ENCODE results near the gene ETFB. TPM values are rescaled to one million over a fixed set of nuclear protein-coding genes. Genes with fewer than 3 reads are reported as not detected.

The ETFB gene
- total RNA-seq, 1 experiment from 2014 or later, result 204 TPM

DNA sequence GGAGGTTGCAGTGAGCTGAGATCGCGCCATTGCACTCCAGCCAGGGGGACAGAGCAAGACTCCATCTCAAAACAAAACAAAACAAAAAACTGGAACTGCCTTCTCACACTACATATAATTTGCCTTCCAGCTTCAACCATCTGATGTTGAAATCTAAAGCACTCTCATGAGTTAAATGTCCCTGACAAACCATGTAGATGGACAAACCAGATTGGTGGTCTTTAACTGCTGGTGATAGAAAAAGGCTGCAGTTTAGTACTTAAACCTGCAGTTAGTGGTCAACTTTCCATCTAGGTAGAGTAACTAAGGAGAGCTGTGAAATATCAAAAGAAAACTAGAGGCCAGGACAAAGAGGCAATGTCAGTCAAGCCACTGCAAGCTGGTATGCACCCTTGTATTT lies 30.0 kb upstream of the ETFB start:
- intact Hi-C loops (cut with micrococcal nuclease; ENCODE audit: unreplicated experiment), result no loop called here
- DNase-seq, result no peak
- BruUV-seq (replicated peaks), result no TSS peak
- Histone ChIP-seq H4K20me1 (ENCODE audit: insufficient read depth) (no peaks in the 10 kb centered on the region), H3K4me1 (replicated peaks; ENCODE audit: insufficient read depth) (peaks cover 10% of the 10 kb centered on the region), H3K36me3 (ENCODE audit: low read depth) (no peaks in the 10 kb centered on the region), H3K79me2 (ENCODE audit: low read depth) (peaks cover 7% of the 10 kb centered on the region; the same call in 1 of the 2 replicates), H3F3A (ENCODE audit: insufficient read depth, low read depth) (peaks cover 5% of the 10 kb centered on the region), H3K27me3 (ENCODE audit: insufficient read depth, low read depth) (no peaks in the 10 kb centered on the region), H3K27ac (no peak overlapping the region), H3K9me3 (ENCODE audit: insufficient read depth, low read depth) (no peaks in the 10 kb centered on the region), H3K9me2 (ENCODE audit: insufficient read depth) (no peaks in the 10 kb centered on the region), H3K4me3 (no peak overlapping the region), H3K4me2 (no peak overlapping the region), H2AFZ (no peak overlapping the region)
- ChIA-PET POLR2A (ENCODE audit: unreplicated experiment) (no interaction called here), CTCF (no interaction called here)
- TF ChIP-seq EZH2 (IDR thresholded peaks at IDR 0.05; ENCODE audit: low read depth) (no peak), CTCF (conservative IDR thresholded peaks at IDR 0.05) (no peak)

DNA sequence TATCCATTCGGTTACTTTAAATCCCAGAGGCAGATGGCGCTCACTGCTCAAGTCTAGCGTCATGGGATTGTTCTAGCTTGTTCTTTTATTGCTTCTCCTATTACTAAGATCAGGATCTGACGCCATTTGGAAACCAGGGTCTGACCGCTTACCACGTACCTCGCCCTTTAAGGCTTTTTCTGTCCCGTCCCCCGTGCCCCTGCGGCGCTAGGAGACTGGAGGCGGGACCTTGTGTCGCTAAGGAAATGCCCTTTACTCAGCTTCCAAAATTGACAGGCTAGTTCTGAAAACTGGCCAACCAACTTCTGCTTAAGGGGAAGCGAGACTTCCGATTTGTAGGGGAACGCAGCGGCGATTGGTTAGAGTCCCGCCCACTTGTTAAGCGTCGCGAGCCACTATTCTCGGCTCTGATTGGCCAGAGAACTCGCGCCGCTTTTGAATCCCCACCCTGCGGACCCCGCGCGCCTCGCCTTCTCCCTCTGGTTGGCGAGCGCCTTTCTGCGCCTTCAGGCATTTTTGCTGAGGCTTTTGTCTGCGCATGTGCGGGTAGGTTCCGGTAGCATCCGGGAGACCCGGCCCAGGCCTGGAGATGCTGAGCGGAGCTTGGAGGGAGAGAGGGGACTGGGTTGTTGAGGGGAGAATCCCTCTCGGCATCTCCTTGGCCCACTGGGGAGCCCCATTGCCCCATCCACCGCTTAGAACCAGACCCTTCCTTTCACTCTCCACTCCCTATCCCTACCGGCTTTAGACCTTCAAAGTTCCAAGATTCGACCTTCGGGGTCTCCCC lies 28.1 kb upstream of the ETFB start:
- intact Hi-C loops (cut with micrococcal nuclease; ENCODE audit: unreplicated experiment), result loop anchor here (1.0 to 2.0 kb wide), 2 partner anchors 28 to 55 kb away; partner anchors contain the start of gene ETFB
- Histone ChIP-seq H3K9me3 (ENCODE audit: insufficient read depth, low read depth) (no peaks in the 10 kb centered on the region), H3K27me3 (ENCODE audit: insufficient read depth, low read depth) (no peaks in the 10 kb centered on the region), H4K20me1 (ENCODE audit: insufficient read depth) (no peaks in the 10 kb centered on the region), H3K4me2 (peak overlapping the region; percentile 84), H3K27ac (no peak overlapping the region), H3F3A (ENCODE audit: insufficient read depth, low read depth) (peaks cover 5% of the 10 kb centered on the region), H3K36me3 (ENCODE audit: low read depth) (no peaks in the 10 kb centered on the region), H3K4me1 (replicated peaks; ENCODE audit: insufficient read depth) (peaks cover 10% of the 10 kb centered on the region), H3K9me2 (ENCODE audit: insufficient read depth) (no peaks in the 10 kb centered on the region), H2AFZ (peak overlapping the region; percentile 95), H3K4me3 (peak overlapping the region; percentile 62), H3K79me2 (ENCODE audit: low read depth) (peaks cover 7% of the 10 kb centered on the region; the same call in 1 of the 2 replicates)
- DNase-seq, result peak; percentile 94 to 99
- TF ChIP-seq EZH2 (IDR thresholded peaks at IDR 0.05; ENCODE audit: low read depth) (no peak), CTCF (conservative IDR thresholded peaks at IDR 0.05) (no peak)
- POLR2A ChIA-PET (ENCODE audit: unreplicated experiment), result interaction anchor here (0.6 to 1.0 kb wide), 3 partner anchors 27 to 724 kb away, joined by 3 to 6 read pairs (median 4); no protein-coding TSS in a partner anchor
- no TSS peak for BruUV-seq (replicated peaks)
- CTCF ChIA-PET, result interaction anchor here (0.6 to 0.7 kb wide), 2 partner anchors 302 to 461 kb away, joined by 3 read pairs; no protein-coding TSS in a partner anchor

DNA sequence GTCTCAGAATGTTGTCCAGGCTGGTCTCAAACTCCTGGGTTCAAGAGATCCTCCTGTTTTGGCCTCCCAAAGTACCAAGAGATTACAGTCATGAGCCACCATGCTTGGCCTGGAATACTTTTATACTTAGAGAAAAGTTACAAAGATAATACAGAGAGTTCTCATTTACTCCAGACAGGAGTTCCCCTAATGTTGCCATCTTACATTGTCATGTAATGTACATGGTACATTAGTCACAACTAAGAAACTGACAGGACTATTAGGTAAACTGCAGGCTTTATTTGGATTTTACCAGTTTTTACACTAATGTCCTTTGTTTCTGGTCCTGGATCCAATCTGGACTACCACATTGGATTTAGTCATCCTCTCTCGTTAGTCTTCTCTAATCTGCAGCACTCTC lies 26.5 kb upstream of the ETFB start:
- intact Hi-C loops (cut with micrococcal nuclease; ENCODE audit: unreplicated experiment), result no loop called here
- TF ChIP-seq EZH2 (IDR thresholded peaks at IDR 0.05; ENCODE audit: low read depth) (no peak), CTCF (conservative IDR thresholded peaks at IDR 0.05) (no peak)
- Histone ChIP-seq H3K4me1 (replicated peaks; ENCODE audit: insufficient read depth) (peaks cover 10% of the 10 kb centered on the region), H3K9me2 (ENCODE audit: insufficient read depth) (no peaks in the 10 kb centered on the region), H3K27ac (no peak overlapping the region), H3K36me3 (ENCODE audit: low read depth) (no peaks in the 10 kb centered on the region), H3K4me3 (no peak overlapping the region), H3K9me3 (ENCODE audit: insufficient read depth, low read depth) (no peaks in the 10 kb centered on the region), H4K20me1 (ENCODE audit: insufficient read depth) (no peaks in the 10 kb centered on the region), H3F3A (ENCODE audit: insufficient read depth, low read depth) (peaks cover 5% of the 10 kb centered on the region), H2AFZ (no peak overlapping the region), H3K4me2 (no peak overlapping the region), H3K27me3 (ENCODE audit: insufficient read depth, low read depth) (no peaks in the 10 kb centered on the region), H3K79me2 (ENCODE audit: low read depth) (peaks cover 7% of the 10 kb centered on the region; the same call in 1 of the 2 replicates)
- BruUV-seq (replicated peaks), result no TSS peak
- DNase-seq, result no peak
- CTCF ChIA-PET, result interaction anchor here (0.7 kb wide), 1 partner anchor 13 kb away, joined by 3 read pairs; no protein-coding TSS in a partner anchor
- POLR2A ChIA-PET (ENCODE audit: unreplicated experiment), result no interaction called here

Data from PC-9 (cell line).